ENCODE data around the gene RBFA.
"Not testable (repeated sequence)": the region's sequence is repeated elsewhere in the genome, so short reads cannot be mapped to it uniquely, and the experiment has no call there.

RBFA gene
- 11.0 to 20.2 reads per million in 2 donors for total RNA-seq

GRCh38 chr18:80034068-80034851, at the start of gene RBFA:
RBFA (plus strand) TSS chr18:80034434; CDS start chr18:80034496, 62 bp downstream.
- peak; percentile 100 for DNase-seq

- no peak for DNase-seq
Measured at GRCh38 chr18:79985172-79985571, 49.1 kb upstream of the RBFA start.

- DNase-seq: no peak
Measured at GRCh38 chr18:79986726-79987125, 47.5 kb upstream of the RBFA start.

GRCh38 chr18:79987566-79987965, 46.7 kb upstream of the RBFA start:
- DNase-seq: no peak

- peak; percentile 57 for DNase-seq
Measured at GRCh38 chr18:79988071-79988450, 46.2 kb upstream of the RBFA start.

- peak; percentile 74 for DNase-seq
Measured at GRCh38 chr18:79988451-79989194, 45.6 kb upstream of the RBFA start, which contains the start of gene TXNL4A. TXNL4A (minus strand) TSS chr18:79988563; CDS start chr18:79988392, 171 bp downstream.

- DNase-seq: no peak
Measured at GRCh38 chr18:79989195-79989497, 45.1 kb upstream of the RBFA start.

GRCh38 chr18:79991494-79991893, 42.7 kb upstream of the RBFA start:
- DNase-seq: no peak

GRCh38 chr18:79999701-80000100, 34.5 kb upstream of the RBFA start:
- DNase-seq: not testable (repeated sequence)

GRCh38 chr18:80000877-80001276, 33.4 kb upstream of the RBFA start:
- no peak for DNase-seq

- no peak for DNase-seq
Measured at GRCh38 chr18:80002468-80002867, 31.8 kb upstream of the RBFA start.

- DNase-seq: no peak
Measured at GRCh38 chr18:80004600-80005342, 29.5 kb upstream of the RBFA start.

- DNase-seq: no peak
Measured at GRCh38 chr18:80006724-80007123, 27.5 kb upstream of the RBFA start.

- no peak for DNase-seq
Measured at GRCh38 chr18:80009661-80010550, 24.3 kb upstream of the RBFA start.

- DNase-seq: no peak
Measured at GRCh38 chr18:80010551-80010906, 23.7 kb upstream of the RBFA start.

GRCh38 chr18:80011496-80012137, 22.6 kb upstream of the RBFA start:
- DNase-seq: not testable (repeated sequence)

- DNase-seq: no peak
Measured at GRCh38 chr18:80012714-80013113, 21.5 kb upstream of the RBFA start.

GRCh38 chr18:80022613-80023012, 11.6 kb upstream of the RBFA start:
- DNase-seq: no peak

- DNase-seq: no peak
Measured at GRCh38 chr18:80023173-80023572, 11.1 kb upstream of the RBFA start.

- DNase-seq: no peak
Measured at GRCh38 chr18:80026363-80026762, 7.9 kb upstream of the RBFA start.

GRCh38 chr18:80027719-80028118, 6.5 kb upstream of the RBFA start:
- DNase-seq: not testable (repeated sequence)

- no peak for DNase-seq
Measured at GRCh38 chr18:80029690-80030089, 4.5 kb upstream of the RBFA start.

Measured in activated gamma-delta T cell (primary cell).